H9 (cell line): ENCODE measurements around the gene FBXO47. TPM values are rescaled to one million over a fixed set of nuclear protein-coding genes. Genes with fewer than 3 reads are reported as not detected.

ENCODE experiments used
- DNase-seq: peaks from one replicate; pipeline ENCODE4 v3.0.0-alpha.2; 2017
- H2AFZ ChIP-seq: one replicate; pipeline ENCODE4 v1.6.1; 2013; ENCODE audit warnings: mild to moderate bottlenecking, low read length, control low read depth, moderate library complexity
- H2AK5ac ChIP-seq: 2 replicates; pipeline ENCODE4 v1.6.1; 2013; ENCODE audit warnings: low read length, control low read depth, mixed read lengths; ENCODE audit not compliant: insufficient read length
- H2BK120ac ChIP-seq: one replicate; pipeline ENCODE4 v1.6.1; 2013; ENCODE audit warnings: low read depth, mild to moderate bottlenecking, low read length, control low read depth, inconsistent platforms; ENCODE audit not compliant: poor library complexity, severe bottlenecking
- H2BK12ac ChIP-seq: 2 replicates; pipeline ENCODE4 v1.6.1; 2013; ENCODE audit warnings: low read length, control low read depth, mixed read lengths, low read depth; ENCODE audit not compliant: insufficient read length
- H2BK15ac ChIP-seq: 2 replicates; pipeline ENCODE4 v1.6.1; 2013; ENCODE audit warnings: low read depth, low read length, control low read depth
- H2BK20ac ChIP-seq: one replicate; pipeline ENCODE4 v1.6.1; 2013; ENCODE audit warnings: low read depth, mild to moderate bottlenecking, low read length, control low read depth, inconsistent platforms; ENCODE audit not compliant: poor library complexity, severe bottlenecking
- H2BK5ac ChIP-seq: 2 replicates; pipeline ENCODE4 v1.6.1; 2013; ENCODE audit warnings: low read length, control low read depth, mixed read lengths; ENCODE audit not compliant: insufficient read length
- H3K14ac ChIP-seq: 2 replicates; pipeline ENCODE4 v1.6.1; 2013; ENCODE audit warnings: low read length, control low read depth; ENCODE audit not compliant: insufficient read depth
- H3K18ac ChIP-seq: 2 replicates; pipeline ENCODE4 v1.6.1; 2013; ENCODE audit warnings: low read depth, mild to moderate bottlenecking, mixed read lengths, low read length, control low read depth; ENCODE audit not compliant: insufficient read length
- H3K23ac ChIP-seq: 2 replicates; pipeline ENCODE4 v1.6.1; 2013; ENCODE audit warnings: low read length, control low read depth, mixed read lengths, low read depth; ENCODE audit not compliant: insufficient read length
- H3K23me2 ChIP-seq: 2 replicates; pipeline ENCODE4 v1.6.1; 2013; ENCODE audit warnings: low read depth, mild to moderate bottlenecking, mixed read lengths, low read length, control low read depth; ENCODE audit not compliant: insufficient read length, poor library complexity, severe bottlenecking
- H3K27ac ChIP-seq: 2 replicates; pipeline ENCODE4 v1.5.1; 2013; ENCODE audit warnings: low read length, control low read depth, mixed read lengths, low read depth; ENCODE audit not compliant: insufficient read length
- H3K27me3 ChIP-seq: 2 replicates; pipeline ENCODE4 v1.6.1; 2013; ENCODE audit warnings: low read length, control low read depth, inconsistent platforms; ENCODE audit not compliant: insufficient read depth
- H3K4ac ChIP-seq: 2 replicates; pipeline ENCODE4 v1.6.1; 2013; ENCODE audit warnings: low read depth, mild to moderate bottlenecking, control low read depth, inconsistent platforms, low read length, moderate library complexity
- H3K4me1 ChIP-seq: 2 replicates; pipeline ENCODE4 v1.6.1; 2013; ENCODE audit warnings: low read length, control low read depth, inconsistent platforms; ENCODE audit not compliant: insufficient read depth
- H3K4me2 ChIP-seq: 2 replicates; pipeline ENCODE4 v1.6.1; 2013; ENCODE audit warnings: low read length, control low read depth, mixed read lengths; ENCODE audit not compliant: insufficient read length, insufficient read depth
- H3K56ac ChIP-seq: 2 replicates; pipeline ENCODE4 v1.6.1; 2013; ENCODE audit warnings: low read depth, mild to moderate bottlenecking, mixed read lengths, low read length, control low read depth; ENCODE audit not compliant: insufficient read length
- H3K79me1 ChIP-seq: 2 replicates; pipeline ENCODE4 v1.6.1; 2013; ENCODE audit warnings: low read depth, mild to moderate bottlenecking, moderate library complexity, low read length, control low read depth, inconsistent platforms; ENCODE audit not compliant: insufficient read depth, poor library complexity, severe bottlenecking
- H3K79me2 ChIP-seq: 2 replicates; pipeline ENCODE4 v1.6.1; 2013; ENCODE audit warnings: low read length, control low read depth, inconsistent platforms; ENCODE audit not compliant: insufficient read depth
- H3K9ac ChIP-seq: 2 replicates; pipeline ENCODE4 v1.6.1; 2013; ENCODE audit warnings: low read length, control low read depth, mixed read lengths; ENCODE audit not compliant: insufficient read length; ENCODE audit errors: extremely low read depth
- H3K9me3 ChIP-seq: one replicate; pipeline ENCODE4 v1.6.1; 2013; ENCODE audit warnings: low read depth, low read length, inconsistent platforms; ENCODE audit not compliant: control insufficient read depth
- H3T11ph ChIP-seq: one replicate; pipeline ENCODE4 v1.6.1; 2013; ENCODE audit warnings: mild to moderate bottlenecking, low read length, control low read depth, inconsistent platforms
- H4K20me1 ChIP-seq: one replicate; pipeline ENCODE4 v1.6.1; 2013; ENCODE audit not compliant: control insufficient read depth, insufficient read length, insufficient read depth
- H4K5ac ChIP-seq: 2 replicates; pipeline ENCODE4 v1.6.1; 2013; ENCODE audit warnings: low read depth, mild to moderate bottlenecking, mixed read lengths, low read length, control low read depth; ENCODE audit not compliant: insufficient read length
- H4K8ac ChIP-seq: replicated peaks from 2 replicates; pipeline ENCODE4 v1.6.1; 2013; ENCODE audit warnings: low read length, control low read depth, mixed read lengths, low read depth; ENCODE audit not compliant: insufficient read length
- H4K91ac ChIP-seq: 2 replicates; pipeline ENCODE4 v1.6.1; 2013; ENCODE audit warnings: low read depth, mild to moderate bottlenecking, moderate library complexity, mixed read lengths, low read length, control low read depth; ENCODE audit not compliant: insufficient read length
- H3K27ac Mint-ChIP-seq, 3 experiments: 2 replicates in 2 of 3; 3 replicates in 1 of 3; pipeline ENCODE4 v1.8.0; 2020 to 2021; ENCODE audit warnings: mixed read lengths in 3 of 3, mild to moderate bottlenecking in 1 of 3, moderate library complexity in 1 of 3
- H3K27me3 Mint-ChIP-seq: 2 replicates; pipeline ENCODE4 v1.8.0; 2021; ENCODE audit warnings: low read depth, mild to moderate bottlenecking, moderate library complexity, mixed read lengths
- H3K36me3 Mint-ChIP-seq, 3 experiments: 2 replicates in 2 of 3; 3 replicates in 1 of 3; pipeline ENCODE4 v1.8.0; 2020 to 2021; ENCODE audit warnings: low read depth in 3 of 3, mixed read lengths in 3 of 3; ENCODE audit not compliant: insufficient read depth in 1 of 3
- H3K4me1 Mint-ChIP-seq, 2 experiments: 2 replicates each; pipeline ENCODE4 v1.8.0; 2020; ENCODE audit warnings: mixed read lengths in 2 of 2
- H3K4me3 Mint-ChIP-seq, 2 experiments: 2 replicates in 1 of 2; 3 replicates in 1 of 2; pipeline ENCODE4 v1.8.0; 2020 to 2021; ENCODE audit warnings: mild to moderate bottlenecking in 2 of 2, mixed read lengths in 2 of 2, moderate library complexity in 1 of 2
- H3K9me3 Mint-ChIP-seq, 2 experiments: 2 replicates in 1 of 2; 3 replicates in 1 of 2; pipeline ENCODE4 v1.8.0; 2020; ENCODE audit warnings: mild to moderate bottlenecking in 2 of 2, mixed read lengths in 2 of 2, moderate library complexity in 1 of 2
- WGBS: extraction: QIAGEN DNeasy Blood & Tissue Kit; methylation state at CpG from one replicate; pipeline ENCODE4 v1.1.7; 2013; ENCODE audit warnings: missing lambda C conversion rate, low lambda C conversion rate, mixed read lengths; ENCODE audit not compliant: insufficient read length; ENCODE audit errors: extremely low coverage; 5-methylcytosine and 5-hydroxymethylcytosine counted together
- total RNA-seq: library from RNA; stranded (reverse); gene quantifications from 2 replicates; pipeline ENCODE4 v1.2.1, GENCODE V29; 2021
- TF ChIP-seq, protein P1 (sequence below): fragments of 200-600 bp; sonication (generic); conservative IDR thresholded peaks from 3 replicates; pipeline ENCODE4 v1.8.0; 2021; ENCODE audit warnings: antibody characterized with exemption, mild to moderate bottlenecking

FBXO47 gene
- total RNA-seq, 1 experiment from 2014 or later, result not detected

GRCh38 chr17:38925263-38925995, 41.8 kb downstream of the FBXO47 start, which contains the start of gene LASP1NB:
LASP1NB (plus strand) TSS chr17:38925614.
- peak within 1 kb of the TSS; percentile 31 for H3K18ac ChIP-seq
- H3K23me2 ChIP-seq, result no peaks in the 10 kb centered on the region
- peak; percentile 89 for DNase-seq
- no peaks in the 10 kb centered on the region for H3K9me3 ChIP-seq
- H3K56ac ChIP-seq, result no peak within 1 kb of the TSS
- Mint-ChIP-seq H3K4me3 (peak within 1 kb of the TSS in 1 of 2 experiments; percentile 80; a peak in 3 of 5 replicates), H3K4me1 (peaks cover 27 to 40% of the 10 kb centered on the region in 2 experiments), H3K27ac (peak within 1 kb of the TSS; percentile 37 to 97 (median 39); a peak in 5 of 7 replicates), H3K9me3 (no peaks in the 10 kb centered on the region), H3K36me3 (peaks cover 0 to 4% (median 0%) of the 10 kb centered on the region in 3 experiments; a peak in 1 of 7 replicates), H3K27me3 (no peaks in the 10 kb centered on the region)
- H3K4me2 ChIP-seq, result peak within 1 kb of the TSS; percentile 2
- H3K27ac ChIP-seq, result no peak within 1 kb of the TSS
- H3T11ph ChIP-seq, result no peak within 1 kb of the TSS
- no peak within 1 kb of the TSS for H2BK12ac ChIP-seq
- H4K91ac ChIP-seq, result no peak within 1 kb of the TSS
- H3K4ac ChIP-seq, result no peak within 1 kb of the TSS
- no peak within 1 kb of the TSS for H2BK20ac ChIP-seq
- no peak within 1 kb of the TSS for H2AFZ ChIP-seq
- no peaks in the 10 kb centered on the region for H3K79me1 ChIP-seq
- no peak within 1 kb of the TSS for H2BK120ac ChIP-seq
- no peak within 1 kb of the TSS for H4K8ac ChIP-seq
- no peak within 1 kb of the TSS for H3K9ac ChIP-seq
- TF ChIP-seq, protein P1, sequence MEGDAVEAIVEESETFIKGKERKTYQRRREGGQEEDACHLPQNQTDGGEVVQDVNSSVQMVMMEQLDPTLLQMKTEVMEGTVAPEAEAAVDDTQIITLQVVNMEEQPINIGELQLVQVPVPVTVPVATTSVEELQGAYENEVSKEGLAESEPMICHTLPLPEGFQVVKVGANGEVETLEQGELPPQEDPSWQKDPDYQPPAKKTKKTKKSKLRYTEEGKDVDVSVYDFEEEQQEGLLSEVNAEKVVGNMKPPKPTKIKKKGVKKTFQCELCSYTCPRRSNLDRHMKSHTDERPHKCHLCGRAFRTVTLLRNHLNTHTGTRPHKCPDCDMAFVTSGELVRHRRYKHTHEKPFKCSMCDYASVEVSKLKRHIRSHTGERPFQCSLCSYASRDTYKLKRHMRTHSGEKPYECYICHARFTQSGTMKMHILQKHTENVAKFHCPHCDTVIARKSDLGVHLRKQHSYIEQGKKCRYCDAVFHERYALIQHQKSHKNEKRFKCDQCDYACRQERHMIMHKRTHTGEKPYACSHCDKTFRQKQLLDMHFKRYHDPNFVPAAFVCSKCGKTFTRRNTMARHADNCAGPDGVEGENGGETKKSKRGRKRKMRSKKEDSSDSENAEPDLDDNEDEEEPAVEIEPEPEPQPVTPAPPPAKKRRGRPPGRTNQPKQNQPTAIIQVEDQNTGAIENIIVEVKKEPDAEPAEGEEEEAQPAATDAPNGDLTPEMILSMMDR, result no peak
- H2BK15ac ChIP-seq, result no peak within 1 kb of the TSS
- no peak within 1 kb of the TSS for H3K23ac ChIP-seq
- H2BK5ac ChIP-seq, result no peak within 1 kb of the TSS
- H3K14ac ChIP-seq, result 0 out of 2 replicates have a peak within 1 kb of the TSS, but pooled peaks have one; percentile 18
- no peak within 1 kb of the TSS for H4K5ac ChIP-seq
- H2AK5ac ChIP-seq, result no peak within 1 kb of the TSS
- H3K79me2 ChIP-seq, result no peaks in the 10 kb centered on the region
- H4K20me1 ChIP-seq, result no peaks in the 10 kb centered on the region
- no peaks in the 10 kb centered on the region; the same call in 1 of the 2 replicates for H3K4me1 ChIP-seq
- no peaks in the 10 kb centered on the region for H3K27me3 ChIP-seq
- no CpG with 5 or more reads among the region's 14 CpGs for WGBS
